HG02884 (cell line): Measurements from ENCODE around the gene PEAK1.

Experiments
- ATAC-seq: cut with Tn5 transposase; IDR thresholded peaks from one replicate; pipeline ENCODE4 v1.9.1; 2021; ENCODE audit warnings: mild to moderate bottlenecking, moderate library complexity; ENCODE audit not compliant: unreplicated experiment

The PEAK1 gene

DNA sequence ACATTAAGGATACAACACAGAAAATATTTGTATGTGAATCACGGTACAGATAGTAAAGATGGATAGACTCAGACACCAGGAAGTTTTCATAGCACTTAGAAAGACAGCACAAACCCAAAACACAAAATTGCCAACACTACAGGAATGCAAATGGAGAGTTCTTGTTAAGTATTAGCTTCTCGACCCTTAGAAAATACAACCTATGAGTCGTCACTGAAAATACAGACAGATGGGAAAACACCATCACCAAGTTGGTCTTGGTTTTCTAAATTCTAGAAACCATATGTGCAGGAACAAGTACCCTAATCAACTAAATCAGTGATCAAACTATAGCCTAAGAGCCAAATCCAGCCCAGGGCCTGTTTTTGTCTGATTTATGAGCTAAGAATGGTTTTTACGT is 50.7 kb downstream of the PEAK1 start:
- ATAC-seq, result no peak

DNA sequence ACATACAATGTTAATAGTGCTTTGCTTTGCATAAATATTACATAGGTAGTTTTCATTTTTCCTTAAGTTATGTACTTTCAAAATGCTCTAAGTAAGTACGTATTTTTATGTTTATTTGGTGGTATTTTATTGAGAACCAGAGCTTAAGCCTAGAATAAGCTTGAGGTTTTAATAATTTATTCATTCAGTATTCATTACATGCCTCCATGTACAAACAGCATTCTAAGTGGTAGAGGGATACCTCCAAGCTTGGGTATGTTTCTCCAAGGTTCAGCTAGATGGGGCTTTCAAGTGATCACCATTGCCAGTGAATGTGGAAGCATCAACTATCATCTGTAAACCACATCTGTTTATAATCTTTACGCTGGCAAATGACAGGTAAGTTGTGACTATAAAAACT is 52.3 kb downstream of the PEAK1 start:
- ATAC-seq, result no peak

DNA sequence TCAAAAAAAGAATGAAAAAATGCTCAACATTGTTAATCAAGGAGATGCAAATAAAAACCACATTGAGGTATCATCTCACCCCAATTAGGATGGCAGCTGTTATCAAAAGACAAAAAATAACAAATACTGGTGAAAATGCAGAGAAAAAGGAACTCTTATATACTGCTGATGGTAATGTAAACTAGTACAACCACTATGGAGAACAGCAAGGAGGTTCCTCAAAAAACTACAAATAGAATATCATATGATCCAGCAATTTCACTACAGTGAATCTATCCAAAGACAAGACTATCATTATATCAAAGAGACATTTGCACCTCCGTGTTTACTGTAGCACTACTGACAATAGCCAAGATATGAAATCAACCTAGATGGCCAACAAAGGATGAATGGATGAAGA is 58.4 kb downstream of the PEAK1 start:
- ATAC-seq, result no peak

DNA sequence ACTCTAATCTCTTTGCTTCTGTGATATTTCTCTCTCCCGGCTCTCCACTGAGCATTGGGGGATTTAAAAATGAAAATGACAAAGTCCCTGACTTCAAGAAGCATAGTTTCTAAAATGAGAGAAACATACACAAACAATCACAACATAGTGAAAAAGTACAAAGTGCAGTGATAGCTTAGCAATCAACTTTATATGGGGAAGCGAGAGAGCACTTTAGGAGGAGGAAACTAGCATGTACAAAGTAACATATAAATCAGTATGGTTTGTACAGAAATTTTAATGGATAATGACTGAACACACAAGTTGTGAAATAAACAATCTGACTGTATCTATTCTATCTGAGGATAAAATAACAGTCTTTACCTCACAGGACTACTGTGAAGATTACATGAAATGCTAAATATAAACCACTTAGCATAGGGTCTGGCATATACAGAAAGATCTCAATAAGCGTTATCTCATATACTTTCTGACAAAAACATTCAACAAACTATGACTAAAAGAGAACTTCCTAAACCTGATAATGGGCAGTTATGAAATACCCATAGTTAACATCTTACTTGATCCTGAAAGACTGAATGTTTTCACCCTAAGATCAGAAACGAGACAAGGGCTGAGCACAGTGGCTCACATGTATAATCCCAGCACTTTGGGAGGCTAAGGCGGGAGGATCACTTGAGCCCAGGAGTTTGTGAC is 61.2 kb downstream of the PEAK1 start:
- ATAC-seq, result no peak

DNA sequence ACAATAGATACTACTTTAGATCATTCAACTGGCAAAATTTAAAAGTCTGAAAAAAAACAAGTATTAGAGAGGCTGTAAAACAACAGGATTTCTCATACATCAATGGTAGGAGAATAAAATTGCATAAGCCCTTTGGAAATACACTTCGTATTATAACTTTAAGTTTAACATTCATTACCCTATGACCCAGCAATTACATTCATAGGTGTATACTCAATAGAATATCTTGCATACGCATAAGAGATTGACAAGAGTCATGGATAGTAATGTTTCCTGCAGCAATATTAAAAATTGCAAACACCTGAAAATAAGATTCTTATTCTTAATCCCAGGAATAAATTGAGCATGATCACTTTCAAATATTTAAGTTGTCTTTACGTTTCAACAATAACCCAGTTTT is 63.6 kb downstream of the PEAK1 start:
- no peak for ATAC-seq

DNA sequence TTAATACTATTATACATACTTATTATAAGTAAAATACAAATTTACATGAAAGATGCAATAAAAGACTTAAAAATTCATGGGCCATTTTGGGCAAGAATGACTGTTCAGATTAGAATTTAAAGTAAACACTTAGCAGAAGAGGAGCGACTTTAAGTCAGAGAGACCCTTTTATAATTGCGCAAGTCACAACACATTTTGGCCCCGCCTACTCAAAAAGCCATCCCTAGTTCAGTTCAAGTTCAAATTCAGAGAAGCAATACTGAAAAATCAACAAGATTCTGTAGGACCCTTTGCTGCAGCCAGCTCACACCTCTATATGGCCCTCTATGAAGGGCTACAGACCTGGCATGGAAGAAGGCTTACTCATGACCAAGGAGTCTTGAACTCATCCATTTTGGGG is 64.6 kb downstream of the PEAK1 start:
- ATAC-seq, result no peak

DNA sequence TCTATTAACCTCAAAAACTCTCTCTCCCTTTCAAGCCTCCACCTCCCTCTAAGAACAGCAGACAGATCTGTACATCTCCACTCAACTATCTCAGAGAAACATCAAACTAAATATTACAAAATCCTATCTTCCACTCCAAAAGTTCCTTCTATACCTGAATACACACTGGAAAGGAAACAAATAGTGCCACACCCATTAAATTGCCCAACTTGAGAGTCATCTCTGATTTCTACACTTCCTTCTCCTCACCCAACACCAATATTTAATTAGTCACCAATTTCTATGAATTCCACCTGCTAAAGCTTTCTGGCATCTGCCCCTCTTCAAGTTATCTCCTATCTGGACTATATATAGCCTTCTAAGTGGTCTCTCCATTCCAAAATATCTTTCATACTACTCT is 65.8 kb downstream of the PEAK1 start:
- no peak for ATAC-seq

DNA sequence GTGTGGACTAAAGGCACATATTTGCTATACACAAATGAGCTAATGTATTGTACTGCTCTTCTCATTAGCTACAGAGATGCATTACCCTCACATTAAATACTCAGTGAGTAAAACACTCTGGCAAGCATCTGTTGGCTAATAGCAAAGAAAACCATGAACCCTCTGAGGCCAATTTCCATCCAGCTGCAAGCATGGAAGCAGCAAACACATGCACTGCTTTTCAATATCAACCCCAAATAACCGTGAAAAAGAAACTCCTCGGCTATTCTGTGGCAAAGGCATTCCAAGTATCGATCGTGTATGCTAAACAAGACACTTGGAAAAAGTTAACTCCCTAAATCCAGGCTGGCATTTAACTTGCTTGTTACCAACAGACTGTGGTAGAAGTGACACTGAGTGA is 67.0 kb downstream of the PEAK1 start:
- ATAC-seq, result no peak

DNA sequence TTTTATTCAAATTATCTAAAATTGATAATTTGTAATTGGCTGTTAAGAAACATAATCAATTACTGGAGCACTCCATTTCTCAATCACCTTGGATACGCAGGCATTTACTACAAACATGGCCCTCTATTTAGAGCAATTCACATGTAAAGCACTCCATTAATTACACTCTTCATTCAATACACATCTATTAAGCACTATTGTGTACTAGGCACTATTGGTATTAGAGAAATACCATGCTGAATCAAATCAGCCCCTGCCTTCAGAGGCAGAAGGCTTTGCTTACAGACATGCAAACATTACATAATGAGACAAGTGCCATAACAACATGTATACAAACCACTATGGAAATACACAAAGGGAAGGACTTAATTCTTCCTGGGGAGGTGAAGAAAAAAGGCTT is 69.1 kb downstream of the PEAK1 start:
- ATAC-seq, result no peak

DNA sequence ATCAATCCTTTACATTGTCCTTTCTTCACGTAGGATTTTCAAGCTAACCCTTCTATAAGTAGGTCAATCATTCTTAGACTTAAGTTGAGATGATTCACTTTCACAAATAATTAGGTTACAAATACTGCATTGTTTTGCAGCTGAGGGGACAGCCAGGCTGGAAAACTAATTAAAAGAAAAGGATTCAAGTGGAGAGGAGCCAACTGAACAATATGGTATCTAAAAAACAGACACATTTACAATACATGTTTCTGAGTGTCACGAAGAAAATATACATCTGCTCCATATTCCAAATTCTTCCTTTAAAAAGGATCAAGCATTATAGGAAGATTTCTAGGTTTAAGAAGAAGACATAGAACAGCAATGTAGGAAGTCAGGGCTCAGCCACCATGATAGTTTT is 70.2 kb downstream of the PEAK1 start:
- ATAC-seq, result no peak

DNA sequence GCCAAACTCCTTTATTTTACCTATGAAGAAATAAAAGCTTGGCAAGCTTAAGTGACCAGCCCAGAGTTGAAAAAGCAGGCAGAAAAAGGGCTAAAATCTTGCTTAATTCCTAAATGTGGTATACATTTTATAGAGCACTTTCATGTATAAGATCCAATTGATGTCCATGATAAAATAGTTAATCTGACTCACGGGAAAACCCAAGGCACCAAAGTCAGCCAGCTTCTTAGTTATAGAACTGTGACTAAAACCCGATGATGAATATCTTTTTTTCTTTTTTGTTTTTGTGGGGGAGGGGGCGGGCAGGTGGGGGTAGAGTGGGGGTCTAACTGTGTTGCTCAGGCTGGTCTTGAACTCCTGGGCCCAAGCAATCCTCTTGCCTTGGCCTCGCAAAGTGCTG is 71.4 kb downstream of the PEAK1 start:
- no peak for ATAC-seq

DNA sequence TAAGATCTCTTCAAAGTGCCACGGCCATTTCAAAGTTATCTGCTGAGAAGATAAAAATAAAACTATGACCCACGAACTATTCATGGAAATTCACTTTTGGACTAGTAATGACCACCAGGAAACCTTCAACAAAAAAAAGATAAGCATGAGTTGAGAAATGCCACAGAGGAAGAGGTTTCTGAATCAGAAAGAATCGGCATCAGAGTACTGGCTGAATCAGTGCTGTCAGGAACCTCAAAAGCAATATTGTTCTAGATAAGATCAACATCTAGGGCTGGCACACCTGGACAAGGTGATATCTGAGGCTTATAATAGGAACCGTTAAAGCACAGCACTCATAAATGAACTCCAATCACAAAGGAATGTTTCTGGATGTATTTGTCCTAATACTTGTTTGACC is 72.7 kb downstream of the PEAK1 start:
- no peak for ATAC-seq

DNA sequence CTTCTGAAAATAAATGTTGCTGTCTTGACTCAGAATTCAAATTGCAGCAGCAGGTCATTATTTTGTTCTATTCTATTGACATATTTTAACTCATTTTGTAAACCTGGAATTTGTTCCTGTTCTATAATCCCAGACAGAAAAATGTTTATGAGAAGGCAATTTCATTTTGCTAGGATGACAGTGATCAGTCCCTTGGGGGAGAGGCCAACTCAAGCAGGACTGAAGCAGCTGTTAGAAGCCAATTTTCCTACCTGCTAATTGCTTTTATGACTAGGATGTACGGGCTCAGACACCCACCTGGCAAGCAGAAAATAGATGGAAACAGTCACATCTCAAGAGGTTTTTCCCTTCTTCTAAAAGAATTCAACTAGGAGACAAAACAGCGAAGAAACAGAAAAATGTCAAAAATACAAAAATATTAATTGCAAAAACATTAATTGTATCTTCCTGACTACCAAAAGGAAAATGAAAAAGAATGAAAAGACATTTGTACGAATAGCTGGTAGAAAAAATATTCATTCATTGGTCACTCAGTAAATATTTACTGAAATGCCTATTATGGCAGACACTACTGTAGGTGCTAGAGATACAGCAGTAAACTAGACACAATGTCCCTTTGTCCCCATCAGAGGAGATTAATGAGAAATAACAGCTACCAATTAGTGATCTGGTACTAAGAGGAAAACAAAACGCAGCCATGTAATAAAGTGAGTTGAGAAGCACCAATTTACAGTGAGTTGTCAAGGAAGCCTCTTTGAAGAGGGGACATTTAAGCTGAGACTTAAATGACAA is 73.5 kb downstream of the PEAK1 start:
- no peak for ATAC-seq

DNA sequence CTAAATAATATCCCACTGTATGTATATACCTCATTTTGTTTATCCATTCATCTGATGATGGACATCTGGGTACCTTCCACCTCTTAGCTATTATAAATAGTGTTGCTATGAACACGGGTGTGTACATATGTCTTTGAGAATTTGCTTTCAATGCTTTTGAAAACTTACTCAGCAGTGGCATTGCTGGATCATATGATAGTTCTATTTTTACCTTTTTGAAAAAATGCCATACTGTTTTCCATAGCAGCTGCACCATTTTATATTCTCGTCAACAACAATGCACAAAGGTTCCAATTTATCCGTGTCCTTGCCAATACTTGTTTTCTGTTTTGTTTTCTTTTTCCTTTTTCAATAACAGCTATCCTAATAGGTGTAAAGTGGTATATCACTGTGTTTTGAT is 77.1 kb downstream of the PEAK1 start:
- no peak for ATAC-seq

DNA sequence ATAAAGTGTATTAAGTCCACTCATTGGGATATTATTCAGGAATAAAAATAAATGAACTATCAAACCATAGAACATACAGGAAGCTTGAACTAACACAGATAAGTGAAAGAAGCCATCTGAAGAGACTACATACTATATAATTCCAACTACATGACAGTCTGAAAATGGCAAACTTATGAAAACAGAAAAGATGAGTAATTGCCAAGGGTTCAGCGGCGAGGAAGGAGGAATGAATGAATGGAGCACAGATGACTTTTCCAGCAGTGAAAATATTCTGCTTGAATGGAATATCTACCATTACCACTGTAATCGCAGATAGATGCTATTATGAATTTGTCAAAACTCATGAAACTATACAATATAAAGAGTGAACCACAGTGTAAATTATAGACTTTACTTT is 79.7 kb downstream of the PEAK1 start:
- ATAC-seq, result no peak

DNA sequence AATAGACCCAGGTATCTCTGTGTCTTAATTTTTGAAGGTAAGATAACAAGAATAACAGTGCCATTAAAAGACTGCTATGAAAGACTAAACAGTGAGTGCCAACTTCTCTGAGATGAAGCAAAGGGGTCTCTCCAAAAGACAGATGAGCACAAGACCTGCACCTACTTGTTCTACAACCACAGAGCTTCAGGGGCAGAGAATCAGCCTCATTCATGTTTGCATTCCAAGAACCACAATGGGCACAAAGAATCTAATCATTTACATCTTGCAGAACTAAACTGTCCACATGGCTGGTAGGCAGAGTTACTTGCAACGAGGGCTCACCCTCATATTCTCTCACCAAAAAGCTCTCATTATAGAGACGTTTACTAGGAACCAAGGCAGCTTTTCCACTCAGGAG is 83.9 kb downstream of the PEAK1 start:
- no peak for ATAC-seq

DNA sequence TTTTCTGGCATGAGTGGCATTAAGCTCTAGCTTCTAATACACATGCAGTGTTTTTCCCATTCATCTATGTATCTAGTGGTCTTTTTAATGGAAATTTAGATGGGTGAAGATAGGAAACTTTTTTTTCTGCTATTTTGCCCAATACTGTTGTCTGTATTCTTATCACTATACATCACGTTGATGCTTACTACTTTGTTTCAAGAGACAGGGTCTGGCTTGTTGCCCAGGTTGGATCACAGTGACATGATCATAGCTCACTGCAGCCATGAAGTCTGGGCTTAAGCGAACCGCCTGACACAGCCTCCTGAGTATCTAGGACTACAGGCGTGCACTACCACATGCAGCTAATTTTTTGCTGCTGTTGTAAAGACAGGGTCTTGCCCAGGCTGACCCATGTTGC is 84.6 kb downstream of the PEAK1 start:
- ATAC-seq, result no peak

DNA sequence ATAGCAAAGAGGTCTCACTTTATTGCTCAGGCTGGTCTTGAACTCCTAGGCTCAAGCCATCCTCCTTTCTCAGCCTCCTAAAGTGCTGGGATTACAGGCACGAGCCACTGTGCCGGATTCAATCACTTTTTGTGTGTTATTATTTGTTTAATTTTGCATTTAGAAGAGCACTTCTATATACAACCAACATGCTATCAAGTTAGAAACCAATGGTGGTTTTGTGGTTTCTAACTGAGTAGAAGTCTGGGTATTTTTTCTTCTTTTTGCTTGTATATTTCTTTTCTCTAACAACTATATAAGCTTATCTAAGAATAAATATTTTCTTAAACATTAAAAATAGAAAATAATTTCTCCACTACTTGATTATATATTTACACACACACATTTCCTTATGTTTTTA is 86.7 kb downstream of the PEAK1 start:
- ATAC-seq, result no peak

DNA sequence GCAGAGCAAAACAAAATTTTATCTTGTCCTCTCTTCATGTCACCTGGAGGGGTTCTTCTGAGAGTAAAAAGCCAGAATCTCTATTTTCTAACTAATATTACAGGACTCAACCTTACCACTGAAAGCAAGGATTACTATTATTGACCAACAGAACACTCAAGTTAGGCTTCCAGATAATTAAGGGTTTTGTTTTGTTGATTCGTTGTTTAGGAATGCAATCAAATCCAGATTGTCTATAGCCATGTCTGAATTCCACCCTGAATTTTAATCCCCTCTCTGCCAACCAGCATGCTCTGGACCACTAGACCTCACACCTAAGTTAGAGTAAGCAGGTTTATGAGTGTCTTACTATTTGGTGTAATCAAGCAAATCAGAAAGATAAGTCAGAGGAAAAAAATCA is 90.7 kb downstream of the PEAK1 start:
- no peak for ATAC-seq

DNA sequence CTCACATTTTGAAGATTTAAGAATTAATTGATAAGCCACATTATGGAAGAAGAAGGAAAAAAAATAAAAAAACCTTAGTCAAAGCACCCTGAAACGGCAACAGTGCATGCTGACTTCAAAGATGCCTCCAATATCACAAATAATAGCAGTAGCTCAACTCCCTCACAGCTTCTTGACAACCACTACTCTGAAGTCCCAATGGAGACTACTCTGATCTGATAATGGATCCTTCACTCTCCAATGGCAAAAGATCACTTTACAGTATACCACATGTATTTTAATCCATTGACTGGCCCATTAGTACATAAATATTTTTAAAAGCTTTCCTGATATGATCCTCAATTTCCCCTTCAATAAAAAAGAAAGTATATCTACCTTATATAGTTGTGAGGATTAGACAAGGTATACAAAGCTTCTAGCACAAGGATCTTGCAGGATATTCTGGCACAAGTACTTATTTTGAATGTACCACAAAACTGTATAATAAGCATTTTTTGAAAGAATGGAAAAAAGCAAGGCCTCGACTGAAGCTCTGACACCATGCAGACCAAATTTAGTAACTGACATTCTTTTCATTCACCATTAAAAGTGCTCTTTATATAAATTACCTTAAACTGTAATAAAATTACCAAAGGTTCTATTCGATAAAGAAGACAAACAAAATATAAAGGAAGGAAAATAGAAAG is 91.9 kb downstream of the PEAK1 start:
- ATAC-seq, result no peak

DNA sequence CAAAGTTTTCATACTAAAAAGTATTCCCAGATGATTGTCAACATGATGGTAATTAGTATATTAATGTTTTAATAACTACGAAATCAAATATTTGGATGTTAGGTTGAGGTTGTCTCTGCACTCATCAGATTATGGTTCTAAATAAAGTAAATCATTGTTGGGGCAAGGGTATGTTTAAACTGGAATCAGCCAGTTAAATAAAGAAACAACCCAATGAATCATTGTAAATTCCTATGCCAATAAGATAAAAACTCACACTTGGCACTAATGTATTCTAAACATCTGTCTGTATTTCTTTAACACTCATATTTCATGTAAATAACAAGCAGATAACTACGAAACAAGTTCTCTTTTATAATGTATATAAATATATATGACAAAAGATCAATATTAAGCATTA is 92.7 kb downstream of the PEAK1 start:
- no peak for ATAC-seq

DNA sequence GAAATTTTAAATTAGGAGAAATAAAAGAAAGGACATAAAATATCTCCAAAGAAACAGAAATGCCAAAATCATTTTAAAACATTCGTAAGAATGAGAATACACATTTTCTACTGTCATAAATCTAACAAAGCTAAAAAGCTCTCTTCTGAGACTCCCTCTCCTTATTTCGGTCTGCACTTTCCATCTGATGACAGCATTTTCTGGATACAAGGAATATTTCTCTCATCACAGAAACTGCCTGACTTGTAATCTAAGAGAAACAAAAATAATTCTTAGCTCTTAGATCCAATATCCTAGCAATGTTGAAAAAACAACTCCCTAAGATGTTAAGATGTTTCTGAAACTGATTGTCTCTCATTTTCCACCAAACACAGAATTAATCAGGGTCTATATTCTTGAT is 93.5 kb downstream of the PEAK1 start:
- no peak for ATAC-seq
